HG02970 (cell line): Measurements from ENCODE around the gene SIRT7.

Experiments used
- ATAC-seq: cut with Tn5 transposase; IDR thresholded peaks from one replicate; pipeline ENCODE4 v1.9.1; 2021; ENCODE audit warnings: mild to moderate bottlenecking, moderate library complexity, moderate number of reproducible peaks; ENCODE audit not compliant: unreplicated experiment, low FRiP score

Gene SIRT7

GRCh38 chr17:81917565-81918332 is at the start of gene SIRT7:
Gene SIRT7, minus strand, starts transcription at chr17:81918176. Its CDS starts 45 bp downstream, at chr17:81918131.
- ATAC-seq, result peak; percentile 67

DNA sequence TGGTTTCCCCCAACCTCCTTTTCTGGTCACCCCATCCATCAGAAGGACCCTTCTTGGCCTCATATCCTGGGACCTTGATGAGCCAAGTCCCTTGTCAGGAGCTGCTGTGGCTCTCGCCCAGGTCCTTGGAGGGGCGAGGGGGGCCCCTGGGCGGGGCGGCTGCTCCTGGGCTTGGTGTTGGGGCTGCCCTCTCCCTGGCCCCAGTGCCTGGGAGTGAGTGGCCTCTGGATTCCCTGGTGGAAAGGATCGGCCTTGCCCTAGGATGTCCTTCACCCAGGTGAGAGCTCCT is 49.2 kb upstream of the SIRT7 start:
- no peak for ATAC-seq

GRCh38 chr17:81966343-81967243 is 48.6 kb upstream of the SIRT7 start:
- ATAC-seq, result no peak

GRCh38 chr17:81964081-81964849 is 46.3 kb upstream of the SIRT7 start:
- ATAC-seq, result no peak

DNA sequence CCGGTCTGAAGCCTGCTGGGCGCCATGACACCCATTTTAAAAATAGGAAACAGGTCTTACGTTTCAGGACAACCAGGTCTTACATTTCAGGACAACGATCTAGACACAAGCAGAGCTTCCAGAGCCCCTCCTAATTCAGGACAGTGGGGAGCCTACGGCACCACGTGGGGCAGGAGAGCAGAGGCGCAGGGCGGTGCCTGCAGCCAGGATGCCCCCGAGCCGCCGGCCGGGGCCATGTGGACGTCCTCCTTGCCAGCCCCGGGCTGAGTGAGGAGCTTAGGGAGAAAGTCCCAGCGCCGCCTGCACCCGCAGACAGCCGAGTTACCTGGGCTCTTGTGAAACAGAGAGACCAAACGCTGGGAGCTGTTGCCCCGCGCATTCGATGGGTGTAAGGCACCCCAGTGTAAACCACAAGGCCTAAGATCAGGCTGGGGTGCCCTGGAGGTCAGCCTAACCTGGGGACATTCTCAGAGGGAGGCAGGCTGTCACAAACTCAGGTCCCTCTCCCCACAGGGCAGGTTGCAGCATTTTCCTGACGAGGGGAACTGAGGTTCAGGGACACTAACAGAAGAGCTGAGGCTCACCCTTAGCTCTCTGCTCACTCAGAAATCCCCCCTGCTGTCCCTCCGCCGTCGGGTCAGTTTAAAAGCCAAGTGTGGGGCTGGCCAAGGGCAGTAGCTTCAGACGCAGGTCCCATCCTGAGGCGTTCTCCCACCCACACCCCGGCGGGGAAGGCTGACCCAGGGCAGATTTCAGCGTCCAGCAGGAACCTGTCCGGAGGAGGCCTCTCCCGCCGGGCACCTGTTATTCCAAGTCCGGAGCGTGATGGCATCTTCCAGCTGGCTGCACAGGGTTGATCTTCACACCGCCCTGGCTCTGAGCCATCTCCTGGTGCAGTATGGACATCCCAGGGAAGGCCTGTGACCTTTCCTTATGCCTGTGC is 44.8 kb upstream of the SIRT7 start:
- ATAC-seq, result no peak

DNA sequence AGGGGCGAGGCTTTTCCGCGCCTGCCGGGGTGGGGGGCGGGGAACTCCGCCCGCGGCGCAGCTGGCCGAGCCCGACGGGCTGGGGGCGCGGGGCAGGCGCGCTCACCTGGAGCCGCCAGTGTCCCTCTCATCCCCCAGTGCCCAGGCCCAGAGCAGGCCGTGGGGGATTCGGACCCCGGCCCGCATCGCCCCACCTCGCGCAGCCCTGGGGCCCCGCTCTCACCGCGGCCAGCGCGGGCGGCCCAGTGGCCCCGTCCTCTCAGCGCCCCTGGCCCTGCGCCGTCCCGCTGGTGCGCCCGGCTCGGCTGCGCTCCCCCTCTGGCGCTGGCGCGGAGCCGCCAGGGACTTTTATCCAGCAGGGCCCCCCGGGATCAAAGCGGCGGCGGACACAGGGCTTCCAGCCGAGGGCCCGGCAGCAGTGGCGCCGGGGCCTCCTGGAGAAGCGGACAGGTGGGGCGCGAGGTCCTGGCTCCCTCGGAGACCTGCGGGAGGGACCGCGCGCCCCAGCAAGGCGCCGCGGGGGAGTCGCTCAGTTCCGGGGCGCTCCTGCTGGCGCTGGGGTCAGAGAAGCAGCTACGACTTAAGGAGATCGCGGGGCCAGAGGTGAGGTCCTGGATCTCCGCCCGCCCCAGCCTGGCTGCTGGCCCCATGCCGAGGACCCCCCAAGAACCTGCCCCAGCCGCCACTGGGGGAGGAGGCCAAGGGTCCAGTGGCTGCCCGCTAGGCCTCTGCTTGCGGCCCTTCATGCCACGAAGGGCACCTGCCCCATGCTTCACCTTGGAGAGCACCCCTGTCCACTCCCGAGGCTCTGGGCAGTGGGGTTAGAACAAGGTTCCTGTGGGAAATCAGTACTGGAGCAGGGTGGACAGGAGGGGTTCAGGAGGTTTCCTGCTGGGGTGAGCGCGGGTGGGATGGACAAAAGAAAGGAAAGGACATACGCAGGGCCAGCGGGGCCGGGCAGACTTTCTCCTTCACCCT is 43.8 kb upstream of the SIRT7 start:
- no peak for ATAC-seq

DNA sequence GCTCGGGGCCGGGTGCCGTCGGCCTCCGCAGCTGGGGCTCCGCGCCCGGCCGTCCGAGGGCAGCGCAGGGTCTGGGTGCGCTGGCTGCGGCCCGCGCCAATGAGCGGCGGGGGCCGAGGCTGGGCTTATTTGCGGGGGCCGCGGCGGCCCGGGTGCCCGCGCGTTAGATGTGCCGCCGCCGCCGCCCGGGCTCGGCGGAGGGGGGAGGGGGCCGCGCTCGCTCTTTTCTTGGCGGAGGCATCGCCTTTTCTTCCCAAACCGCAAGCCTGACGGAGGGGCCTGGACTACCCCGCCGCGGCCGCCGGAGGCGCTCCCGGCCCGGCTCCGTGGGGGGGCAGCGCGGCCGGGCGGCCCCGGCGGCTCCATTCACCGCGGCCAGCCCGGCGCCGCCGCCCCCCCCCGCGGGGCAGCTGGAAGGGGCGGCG is 43.1 kb upstream of the SIRT7 start, which contains the start of gene NOTUM:
TSS of gene NOTUM (minus strand) at position 101 of the 425 bp plus-strand sequence. CDS start 278 bp downstream, outside the sequence.
- no peak for ATAC-seq

GRCh38 chr17:81960130-81960958 is 42.4 kb upstream of the SIRT7 start:
- no peak for ATAC-seq

- no peak for ATAC-seq
Observed at GRCh38 chr17:81959362-81960129, 41.6 kb upstream of the SIRT7 start.

GRCh38 chr17:81958633-81959342 is 40.8 kb upstream of the SIRT7 start:
- ATAC-seq, result no peak

DNA sequence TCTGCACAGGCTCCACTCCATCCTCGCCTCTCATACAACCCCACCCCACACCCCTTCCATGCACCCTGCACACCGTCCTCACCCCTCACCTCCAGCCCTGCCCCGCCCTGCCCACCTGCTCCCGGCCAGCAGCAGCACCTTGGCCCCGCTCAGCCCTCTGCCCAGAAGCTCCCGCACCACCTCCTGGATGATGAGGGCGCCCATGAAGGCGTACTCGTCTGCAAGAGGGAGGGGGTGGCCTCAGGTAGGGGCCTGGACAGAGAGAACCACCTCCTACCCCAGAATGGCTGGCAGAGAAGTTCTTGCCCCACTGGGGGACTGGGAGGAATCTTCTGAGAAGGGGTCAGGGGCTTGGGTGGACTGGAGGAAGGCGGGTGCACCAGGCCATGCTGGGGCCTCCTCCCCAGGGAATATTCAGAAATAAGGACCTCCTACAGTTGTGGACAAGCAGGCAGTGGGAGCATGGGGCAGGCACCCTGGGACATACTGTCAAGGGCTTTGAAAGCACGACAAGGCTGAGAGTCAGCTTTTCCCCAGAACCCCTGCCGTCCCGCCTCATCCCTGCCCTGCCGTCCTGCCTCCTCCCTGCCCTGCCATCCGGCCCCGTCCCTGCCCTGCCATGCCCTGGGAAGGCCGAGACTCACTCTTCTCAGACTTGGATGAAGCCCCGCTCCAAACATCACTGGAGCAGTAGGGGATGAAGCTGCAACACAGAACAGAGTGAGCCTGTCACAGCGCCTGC is 39.9 kb upstream of the SIRT7 start:
- no peak for ATAC-seq

- ATAC-seq, result no peak
Observed at GRCh38 chr17:81956607-81957589, 38.9 kb upstream of the SIRT7 start.

- no peak for ATAC-seq
Observed at GRCh38 chr17:81955756-81956544, 38.0 kb upstream of the SIRT7 start.
